KG1 (cell line): Measurements from ENCODE around the gene STK32C.
"Not testable (repeated sequence)": the region's sequence is repeated elsewhere in the genome, so short reads cannot be mapped to it uniquely, and the experiment has no call there.

Experiments used
- DNase-seq: peaks from one replicate; lab custom pipeline; 2025; lab: John Stamatoyannopoulos, UW

Gene STK32C

GRCh38 chr10:132301371-132302330, 6.1 kb downstream of the STK32C start:
- DNase-seq: no peak

GRCh38 chr10:132300582-132300981, 7.2 kb downstream of the STK32C start:
- DNase-seq: no peak

GRCh38 chr10:132299371-132300336, 8.1 kb downstream of the STK32C start:
- no peak for DNase-seq

- DNase-seq: no peak
These were observed 9.5 kb downstream of the STK32C start for GRCh38 chr10:132298038-132298881.

GRCh38 chr10:132297526-132297925, 10.2 kb downstream of the STK32C start:
- DNase-seq: no peak

- DNase-seq: no peak
These were observed 10.9 kb downstream of the STK32C start for GRCh38 chr10:132296666-132297443.

- DNase-seq: not testable (repeated sequence)
These were observed 12.3 kb downstream of the STK32C start for GRCh38 chr10:132295481-132295880.

GRCh38 chr10:132294561-132295318, 13.0 kb downstream of the STK32C start:
- DNase-seq: no peak

GRCh38 chr10:132293813-132294520, 13.8 kb downstream of the STK32C start:
- DNase-seq: no peak

- no peak for DNase-seq
These were observed 14.4 kb downstream of the STK32C start for GRCh38 chr10:132293201-132293812.

- no peak for DNase-seq
These were observed 15.2 kb downstream of the STK32C start for GRCh38 chr10:132292287-132293200.

- DNase-seq: no peak
These were observed 15.9 kb downstream of the STK32C start for GRCh38 chr10:132291826-132292225.

GRCh38 chr10:132290631-132291030, 17.1 kb downstream of the STK32C start:
- DNase-seq: no peak

GRCh38 chr10:132289439-132289838, 18.3 kb downstream of the STK32C start:
- DNase-seq: no peak

- DNase-seq: no peak
These were observed 24.0 kb downstream of the STK32C start for GRCh38 chr10:132283604-132284382.

- no peak for DNase-seq
These were observed 24.8 kb downstream of the STK32C start for GRCh38 chr10:132282667-132283603.
